Stimulated activated CD8-positive, alpha-beta memory T cell treated with anti-CD3 and anti-CD28 coated beads, Interleukin-15, amount 100 ng/mL, for 1 hour (primary cell): Measurements from ENCODE around the gene SPTBN1.

Source experiments
- DNase-seq: peaks from one replicate; pipeline ENCODE4 v3.0.0-alpha.2; 2020; ENCODE audit warnings: low read depth

Gene SPTBN1

GRCh38 chr2:54632733-54633692 lies 176.9 kb downstream of the SPTBN1 start:
- DNase-seq = no peak

DNA sequence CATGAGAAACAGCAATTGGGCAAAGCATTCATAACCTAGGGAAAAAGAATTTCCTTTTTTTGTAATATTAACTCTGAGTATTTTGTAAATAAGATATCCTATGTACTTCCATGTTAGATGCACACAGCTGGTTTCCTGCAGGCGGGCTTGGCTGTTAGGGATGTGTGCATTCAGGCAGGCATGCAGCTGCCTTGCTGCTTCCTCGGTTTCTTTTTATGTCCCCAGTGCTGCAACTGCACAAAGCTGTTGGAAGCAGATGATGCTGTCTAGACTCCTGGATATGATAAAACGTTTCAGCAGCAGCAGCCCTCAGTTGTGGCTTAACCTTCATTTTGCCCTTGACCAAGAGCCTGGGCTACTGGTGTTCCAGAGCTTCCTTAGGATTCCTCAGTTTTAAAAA lies 177.9 kb downstream of the SPTBN1 start:
- no peak for DNase-seq

DNA sequence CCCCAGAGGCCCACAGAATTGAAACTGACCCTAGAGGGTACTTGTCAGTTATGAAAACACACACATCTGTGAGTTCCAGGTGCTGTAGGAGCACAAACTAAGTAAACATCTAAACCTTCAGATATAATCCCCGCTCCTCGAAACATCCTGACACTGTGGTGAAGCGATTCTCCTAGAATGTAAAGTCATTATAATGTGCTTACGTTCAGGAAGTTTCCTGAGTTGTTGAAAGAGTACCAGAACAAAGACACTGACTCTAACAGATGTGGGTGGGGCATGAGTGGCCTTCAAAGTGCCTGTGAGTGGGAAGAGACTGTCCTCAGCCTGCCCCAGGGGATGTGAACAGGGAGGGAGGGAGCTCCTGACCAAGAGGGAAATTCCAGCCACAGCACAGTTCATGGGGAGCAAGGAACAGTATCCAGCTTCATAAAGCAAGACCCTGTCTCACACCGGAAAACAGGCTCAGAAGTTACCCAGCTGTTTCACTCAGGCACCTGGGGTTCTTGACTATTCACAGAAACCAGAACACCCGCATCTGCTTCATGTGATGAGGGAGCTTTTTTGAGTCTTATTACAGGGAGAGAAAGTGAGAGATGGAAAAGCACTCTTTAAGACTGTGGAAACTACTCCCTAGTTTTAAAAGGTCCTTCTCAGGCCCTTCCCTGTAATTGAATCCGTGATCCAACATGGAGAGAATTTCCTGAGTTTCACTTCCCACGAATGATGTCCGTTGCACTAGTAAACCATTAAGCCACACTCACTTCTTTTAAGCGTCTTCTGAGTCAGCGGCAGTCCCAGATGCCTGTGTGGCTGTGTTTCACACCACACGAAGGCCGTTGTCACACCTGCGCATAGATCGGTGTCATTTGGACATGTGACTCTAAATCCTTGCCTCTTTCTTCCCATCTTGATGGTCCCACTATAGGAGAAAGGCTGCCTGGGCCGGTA lies 178.7 kb downstream of the SPTBN1 start:
- no peak for DNase-seq

DNA sequence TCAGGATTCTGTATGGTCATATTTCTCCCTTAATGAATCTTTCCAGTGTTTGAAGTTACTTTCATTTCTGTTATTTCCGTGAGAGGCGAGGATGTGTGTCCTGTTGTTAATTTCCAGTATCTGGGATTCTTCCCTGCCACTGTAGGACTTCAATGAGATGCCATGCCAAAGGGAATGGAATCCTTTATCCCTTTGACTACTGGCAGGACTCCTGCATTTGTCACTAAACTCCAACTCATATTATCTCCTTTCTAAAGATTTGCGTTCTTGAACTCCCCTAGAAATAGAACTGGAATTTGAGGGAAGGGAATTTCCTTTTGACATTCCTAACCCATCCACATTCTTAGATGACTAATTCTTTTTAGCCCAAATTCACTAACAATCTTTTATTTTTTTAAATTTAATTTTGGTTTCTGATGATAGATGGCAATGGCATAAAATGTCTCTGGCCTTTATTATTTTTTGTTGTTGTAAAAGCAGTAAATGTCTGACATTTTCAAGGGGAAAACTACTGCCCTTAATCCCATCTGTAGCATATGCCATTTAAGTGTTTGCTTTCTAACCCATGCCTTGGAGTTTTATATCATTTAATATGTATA lies 179.5 kb downstream of the SPTBN1 start:
- DNase-seq = no peak

- no peak for DNase-seq
These were observed 180.4 kb downstream of the SPTBN1 start for GRCh38 chr2:54636415-54637139.

- DNase-seq = no peak
These were observed 182.0 kb downstream of the SPTBN1 start for GRCh38 chr2:54638103-54638502.

DNA sequence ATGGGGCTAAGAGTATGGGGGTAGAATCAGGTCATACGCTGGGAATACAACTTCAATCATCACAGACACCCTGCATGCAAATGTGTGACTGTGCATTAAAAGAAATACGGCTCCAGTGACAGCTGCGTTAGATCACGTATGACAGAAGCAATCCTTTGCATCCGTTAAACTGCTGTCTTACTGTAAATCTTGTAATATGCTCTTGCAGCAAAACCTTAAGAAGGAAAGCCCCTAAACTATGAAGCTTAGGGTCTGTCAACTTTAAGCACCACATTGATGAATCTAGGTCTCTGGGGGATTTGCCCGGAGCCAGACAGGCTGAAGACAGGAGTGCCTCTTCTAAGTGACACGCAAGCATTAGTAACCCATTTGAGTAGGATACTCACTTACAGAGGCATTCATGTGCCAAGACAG lies 182.7 kb downstream of the SPTBN1 start:
- DNase-seq = no peak

DNA sequence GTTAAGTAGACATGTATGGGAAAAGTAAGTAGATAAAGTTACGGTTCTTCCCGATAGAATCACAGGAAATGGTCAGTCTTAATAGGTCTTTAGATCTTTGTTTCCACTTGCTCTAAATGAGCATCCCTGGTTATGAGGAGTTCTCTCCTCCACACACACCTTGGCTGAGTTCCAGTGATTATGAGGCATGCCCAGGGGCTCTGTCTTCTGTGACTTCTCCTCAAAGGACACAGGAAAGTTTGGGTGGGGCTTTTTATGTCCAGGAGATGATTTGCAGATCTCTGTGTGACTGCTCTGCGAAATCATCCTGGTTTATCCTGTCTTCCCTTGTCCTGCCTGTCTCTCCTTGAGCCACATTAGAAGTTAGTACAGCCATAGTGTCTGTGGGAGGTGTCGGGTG lies 183.5 kb downstream of the SPTBN1 start:
- no peak for DNase-seq

- no peak for DNase-seq
These were observed 184.9 kb downstream of the SPTBN1 start for GRCh38 chr2:54640834-54641540.

- no peak for DNase-seq
These were observed 185.9 kb downstream of the SPTBN1 start for GRCh38 chr2:54641988-54642387.

- DNase-seq = no peak
These were observed 186.7 kb downstream of the SPTBN1 start for GRCh38 chr2:54642677-54643430.

DNA sequence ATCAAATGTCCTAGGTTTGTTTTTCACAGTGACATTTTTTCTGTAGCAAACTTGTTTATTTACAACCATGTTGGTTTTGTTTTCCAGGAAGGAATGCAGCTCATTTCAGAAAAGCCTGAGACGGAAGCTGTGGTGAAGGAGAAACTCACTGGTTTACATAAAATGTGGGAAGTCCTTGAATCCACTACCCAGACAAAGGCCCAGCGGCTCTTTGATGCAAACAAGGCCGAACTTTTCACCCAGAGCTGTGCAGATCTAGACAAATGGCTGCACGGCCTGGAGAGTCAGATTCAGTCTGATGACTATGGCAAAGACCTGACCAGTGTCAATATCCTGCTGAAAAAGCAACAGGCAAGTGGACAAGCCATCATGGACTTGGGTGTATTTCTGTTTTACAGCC lies 188.1 kb downstream of the SPTBN1 start:
- no peak for DNase-seq

DNA sequence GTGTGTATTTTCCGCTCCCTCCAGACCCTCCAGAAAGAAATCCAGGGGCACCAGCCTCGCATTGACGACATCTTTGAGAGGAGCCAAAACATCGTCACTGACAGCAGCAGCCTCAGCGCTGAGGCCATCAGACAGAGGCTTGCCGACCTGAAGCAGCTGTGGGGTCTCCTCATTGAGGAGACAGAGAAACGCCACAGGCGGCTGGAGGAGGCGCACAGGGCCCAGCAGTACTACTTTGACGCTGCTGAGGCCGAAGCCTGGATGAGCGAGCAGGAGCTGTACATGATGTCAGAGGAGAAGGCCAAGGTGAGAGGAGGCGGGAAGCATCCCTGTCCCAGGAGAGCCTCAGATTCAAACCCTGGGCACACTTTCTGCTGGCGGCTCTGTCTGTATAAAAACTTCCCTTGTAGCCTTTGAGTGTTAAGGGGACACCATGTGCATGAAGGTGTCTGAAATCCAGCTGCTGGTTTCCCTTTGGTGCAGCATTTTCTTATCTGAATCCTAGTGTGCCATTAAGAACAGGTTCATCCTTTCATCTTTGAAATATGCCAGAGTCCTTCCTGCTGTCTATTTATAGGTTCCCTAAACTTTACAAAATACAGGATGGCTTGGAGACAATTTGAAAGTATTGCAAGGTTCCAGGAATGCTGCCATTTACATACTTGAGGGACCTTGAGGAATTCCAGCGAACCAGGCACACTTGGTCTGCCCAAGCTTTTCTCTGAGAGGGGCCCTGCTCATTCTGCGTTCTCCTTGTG lies 190.2 kb downstream of the SPTBN1 start:
- no peak for DNase-seq

DNA sequence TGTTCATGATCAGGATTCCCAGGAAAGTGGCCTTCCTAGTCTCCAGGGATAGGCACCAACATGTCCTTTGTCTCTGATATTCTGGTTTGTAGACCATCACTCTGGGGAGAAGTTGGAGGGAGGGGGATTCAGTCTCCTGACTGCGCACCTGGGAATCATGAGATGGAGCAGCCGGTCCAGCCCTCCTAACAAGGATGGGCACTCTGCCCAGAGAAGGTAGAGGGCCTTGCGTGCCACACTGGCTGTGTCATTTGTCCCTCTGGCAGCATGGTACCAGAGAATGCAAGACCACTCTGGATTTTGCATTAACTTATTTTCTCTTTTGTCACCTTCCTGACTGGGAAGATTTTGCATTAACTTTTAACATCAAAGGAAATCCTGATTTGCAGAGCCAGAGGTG lies 192.1 kb downstream of the SPTBN1 start:
- no peak for DNase-seq

DNA sequence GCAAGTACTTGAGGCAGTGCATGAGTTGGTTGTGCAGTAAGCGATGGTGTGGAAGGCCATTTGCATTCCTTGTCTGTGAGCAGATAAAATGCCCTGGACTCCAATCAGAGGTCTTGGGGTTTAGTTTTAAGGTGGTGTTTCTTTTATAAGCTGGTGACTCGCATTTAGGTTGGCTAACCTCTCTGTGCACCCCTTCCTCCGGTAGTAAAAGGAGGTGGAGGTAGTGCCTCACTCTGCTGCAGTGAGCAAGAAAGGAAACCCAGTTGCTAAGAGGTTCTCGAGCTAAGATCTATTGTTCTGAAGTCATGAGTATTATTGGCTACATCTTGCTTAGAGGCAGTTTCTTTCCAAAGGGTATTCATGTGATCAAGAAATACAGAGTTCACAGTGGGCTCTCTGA lies 193.1 kb downstream of the SPTBN1 start:
- no peak for DNase-seq

DNA sequence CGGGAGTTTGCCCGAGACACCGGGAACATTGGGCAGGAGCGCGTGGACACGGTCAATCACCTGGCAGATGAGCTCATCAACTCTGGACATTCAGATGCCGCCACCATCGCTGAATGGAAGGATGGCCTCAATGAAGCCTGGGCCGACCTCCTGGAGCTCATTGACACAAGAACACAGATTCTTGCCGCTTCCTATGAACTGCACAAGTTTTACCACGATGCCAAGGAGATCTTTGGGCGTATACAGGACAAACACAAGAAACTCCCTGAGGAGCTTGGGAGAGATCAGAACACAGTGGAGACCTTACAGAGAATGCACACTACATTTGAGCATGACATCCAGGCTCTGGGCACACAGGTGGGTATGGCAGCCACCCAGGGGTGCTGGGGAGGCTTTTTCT lies 193.5 kb downstream of the SPTBN1 start:
- no peak for DNase-seq

GRCh38 chr2:54650612-54651011 lies 194.5 kb downstream of the SPTBN1 start:
- no peak for DNase-seq

DNA sequence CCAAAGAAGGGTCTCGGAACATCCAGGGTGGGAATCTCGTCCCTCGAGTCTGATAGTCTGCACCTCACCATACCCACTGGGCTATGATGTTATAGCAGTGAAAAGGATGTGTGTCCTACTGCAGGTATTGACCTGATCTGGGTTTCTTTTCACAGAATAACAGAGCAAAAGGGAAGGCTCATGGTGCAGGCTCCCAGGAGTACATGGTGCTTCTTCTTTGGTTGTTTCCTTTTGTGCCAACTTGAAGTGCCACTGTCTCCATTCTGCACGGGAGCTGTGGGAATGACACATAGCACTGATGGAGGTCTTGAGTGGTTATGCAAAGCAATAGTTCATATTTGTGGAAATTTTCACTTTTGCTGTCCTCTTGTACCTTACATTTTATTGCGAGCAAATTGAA lies 195.2 kb downstream of the SPTBN1 start:
- DNase-seq = no peak

GRCh38 chr2:54652540-54652939 lies 196.4 kb downstream of the SPTBN1 start:
- no peak for DNase-seq
